ENCODE measurements around the gene AWAT2.

DNA sequence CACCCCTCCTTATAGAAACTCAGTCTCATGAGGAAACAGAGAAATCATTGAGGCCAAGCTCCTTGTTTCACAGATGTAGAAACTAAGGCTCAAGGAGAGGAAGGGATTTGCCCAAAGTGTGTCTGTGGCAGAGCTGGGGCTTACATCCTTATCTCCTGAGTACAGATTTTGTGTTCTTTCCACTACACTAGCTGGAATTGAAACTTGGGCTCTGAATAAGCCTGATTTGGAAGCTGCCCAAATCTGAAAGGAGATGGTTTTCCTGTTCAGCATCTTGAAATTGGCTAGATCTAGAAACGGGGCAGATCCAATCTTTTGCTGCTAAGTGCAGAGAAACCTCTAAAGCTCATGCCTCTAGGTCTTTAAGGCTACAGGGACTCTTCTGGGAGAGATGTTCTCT is 24.3 kb downstream of the AWAT2 start:
- TF ChIP-seq, protein P1, sequence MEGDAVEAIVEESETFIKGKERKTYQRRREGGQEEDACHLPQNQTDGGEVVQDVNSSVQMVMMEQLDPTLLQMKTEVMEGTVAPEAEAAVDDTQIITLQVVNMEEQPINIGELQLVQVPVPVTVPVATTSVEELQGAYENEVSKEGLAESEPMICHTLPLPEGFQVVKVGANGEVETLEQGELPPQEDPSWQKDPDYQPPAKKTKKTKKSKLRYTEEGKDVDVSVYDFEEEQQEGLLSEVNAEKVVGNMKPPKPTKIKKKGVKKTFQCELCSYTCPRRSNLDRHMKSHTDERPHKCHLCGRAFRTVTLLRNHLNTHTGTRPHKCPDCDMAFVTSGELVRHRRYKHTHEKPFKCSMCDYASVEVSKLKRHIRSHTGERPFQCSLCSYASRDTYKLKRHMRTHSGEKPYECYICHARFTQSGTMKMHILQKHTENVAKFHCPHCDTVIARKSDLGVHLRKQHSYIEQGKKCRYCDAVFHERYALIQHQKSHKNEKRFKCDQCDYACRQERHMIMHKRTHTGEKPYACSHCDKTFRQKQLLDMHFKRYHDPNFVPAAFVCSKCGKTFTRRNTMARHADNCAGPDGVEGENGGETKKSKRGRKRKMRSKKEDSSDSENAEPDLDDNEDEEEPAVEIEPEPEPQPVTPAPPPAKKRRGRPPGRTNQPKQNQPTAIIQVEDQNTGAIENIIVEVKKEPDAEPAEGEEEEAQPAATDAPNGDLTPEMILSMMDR (IDR thresholded peaks at IDR 0.05): no peak
- TF ChIP-seq EP300 (IDR thresholded peaks at IDR 0.05): no peak
